H1 (cell line): ENCODE data around the gene ARGLU1. TPM values are rescaled to one million over a fixed set of nuclear protein-coding genes. Genes with fewer than 3 reads are reported as not detected.

Experiments
- BCL11A ChIP-seq, 2 experiments: IDR thresholded peaks; one replicate each; pipeline ENCODE4 v1.6.1; 2011; ENCODE audit warnings: low read depth in 2 of 2, low read length in 2 of 2, mild to moderate bottlenecking in 2 of 2
- CREB1 ChIP-seq: IDR thresholded peaks from 2 replicates; pipeline ENCODE4 v1.6.1; 2012; ENCODE audit warnings: inconsistent platforms
- HDAC2 ChIP-seq, 2 experiments: fragments of 300-600 bp in 1 of 2; sonication (generic) in 1 of 2; IDR thresholded peaks; 2 replicates each; pipeline ENCODE4 v1.6.1; 2011 to 2012; ENCODE audit warnings: low read depth in 2 of 2, low read length in 2 of 2, mild to moderate bottlenecking in 2 of 2, moderate library complexity in 2 of 2, borderline replicate concordance in 1 of 2, inconsistent platforms in 1 of 2
- MAFK ChIP-seq: IDR thresholded peaks from 2 replicates; pipeline ENCODE4 v1.6.1; 2012; ENCODE audit warnings: low read depth, mild to moderate bottlenecking, improper control_type of control experiment, low read length
- NRF1 ChIP-seq: IDR thresholded peaks from 2 replicates; pipeline ENCODE4 v1.6.1; 2011; ENCODE audit warnings: mild to moderate bottlenecking, low read depth, low read length, improper control_type of control experiment
- PHF8 ChIP-seq: fragments of 200-600 bp; sonication (generic); conservative IDR thresholded peaks from 2 replicates; pipeline ENCODE4 v1.7.1; 2012; ENCODE audit warnings: low read depth, mild to moderate bottlenecking, inconsistent platforms, low read length, moderate library complexity
- POLR2AphosphoS5 ChIP-seq: IDR thresholded peaks from 2 replicates; pipeline ENCODE4 v1.6.1; 2011; ENCODE audit warnings: low read depth, low read length
- RXRA ChIP-seq: IDR thresholded peaks from 2 replicates; pipeline ENCODE4 v1.6.1; 2011; ENCODE audit warnings: low read depth, mild to moderate bottlenecking, low read length, moderate library complexity; ENCODE audit not compliant: insufficient read depth
- SAP30 ChIP-seq: fragments of 300-600 bp; sonication (generic); IDR thresholded peaks from 2 replicates; pipeline ENCODE4 v1.7.1; 2012; ENCODE audit warnings: low read length, moderate library complexity, mild to moderate bottlenecking, inconsistent platforms; ENCODE audit not compliant: insufficient read depth, insufficient replicate concordance
- SIN3A ChIP-seq, 2 experiments: IDR thresholded peaks in 1 of 2; conservative IDR thresholded peaks in 1 of 2; 2 replicates each; pipeline ENCODE4 v1.6.1; 2011 to 2012; ENCODE audit warnings: low read length in 2 of 2, improper control_type of control experiment in 1 of 2, low read depth in 1 of 2, mild to moderate bottlenecking in 1 of 2
- SIRT6 ChIP-seq: IDR thresholded peaks from one replicate; pipeline ENCODE4 v1.7.1; 2012; ENCODE audit warnings: low read length, inconsistent platforms
- SP4 ChIP-seq: IDR thresholded peaks from 2 replicates; pipeline ENCODE4 v1.6.1; 2012; ENCODE audit warnings: low read length, inconsistent platforms
- TAF1 ChIP-seq: IDR thresholded peaks from 2 replicates; pipeline ENCODE4 v1.6.1; 2011; ENCODE audit warnings: mild to moderate bottlenecking, low read depth, low read length
- TBP ChIP-seq: IDR thresholded peaks from 2 replicates; pipeline ENCODE4 v1.6.1; 2011; ENCODE audit warnings: low read depth, low read length, improper control_type of control experiment
- YY1 ChIP-seq: IDR thresholded peaks from 2 replicates; pipeline ENCODE4 v1.6.1; 2011; ENCODE audit warnings: low read depth, mild to moderate bottlenecking, low read length
- ZNF274 ChIP-seq: IDR thresholded peaks from 2 replicates; pipeline ENCODE4 v1.7.0; 2012; ENCODE audit warnings: low read length, borderline replicate concordance; ENCODE audit errors: extremely low read depth
- polyA plus RNA-seq, 7 experiments: library from polyadenylated mRNA; depleted of rRNA in 3 of 7; stranded (reverse) in 5 of 7; unstranded in 2 of 7; fragments of >200 nt in 5 of 7; fragments of 200-250 nt in 2 of 7; gene quantifications; 1 replicate in 5 of 7; 2 replicates in 1 of 7; 4 replicates in 1 of 7; pipeline versions ENCODE4 v1.2.1 to v1.2.3, GENCODE V29; 2011 to 2013; ENCODE audit warnings: missing spikeins in 2 of 7, mixed read lengths in 2 of 7
- total RNA-seq: library from RNA; stranded (reverse); fragmentation: NEBNext Ultra II Directional; extraction: Animal tissue kit (Norgen Biotek cat#: 25700); gene quantifications from 2 replicates; pipeline ENCODE4 v1.2.1, GENCODE V29; 2021
- TF ChIP-seq, protein P1 (sequence below), 3 experiments: IDR thresholded peaks; 1 replicate in 2 of 3; 2 replicates in 1 of 3; pipeline versions ENCODE4 v1.5.1 to v1.6.1; 2011; ENCODE audit warnings: low read length in 3 of 3, mild to moderate bottlenecking in 3 of 3, inconsistent platforms in 2 of 3, low read depth in 1 of 3, moderate library complexity in 1 of 3; ENCODE audit not compliant: insufficient read depth in 1 of 3; ENCODE audit errors: control extremely low read depth in 1 of 3
- TF ChIP-seq, protein P2 (sequence below): IDR thresholded peaks from 2 replicates; pipeline ENCODE4 v1.6.1; 2011; ENCODE audit warnings: low read length, improper control_type of control experiment
- TF ChIP-seq, protein P3 (sequence below): IDR thresholded peaks from 2 replicates; pipeline ENCODE4 v1.6.1; 2011; ENCODE audit warnings: low read depth, mild to moderate bottlenecking, low read length; ENCODE audit not compliant: insufficient read depth
- TF ChIP-seq, protein P4 (sequence below): IDR thresholded peaks from 2 replicates; pipeline ENCODE4 v1.6.1; 2012; ENCODE audit warnings: inconsistent platforms

ARGLU1 gene
- total and polyA plus RNA-seq, 2 of the 8 experiments (the other 6 are each of a cell fraction or from before 2014, with no cell fraction given): 47.8 to 84.9 TPM

- TF ChIP-seq, protein P1, sequence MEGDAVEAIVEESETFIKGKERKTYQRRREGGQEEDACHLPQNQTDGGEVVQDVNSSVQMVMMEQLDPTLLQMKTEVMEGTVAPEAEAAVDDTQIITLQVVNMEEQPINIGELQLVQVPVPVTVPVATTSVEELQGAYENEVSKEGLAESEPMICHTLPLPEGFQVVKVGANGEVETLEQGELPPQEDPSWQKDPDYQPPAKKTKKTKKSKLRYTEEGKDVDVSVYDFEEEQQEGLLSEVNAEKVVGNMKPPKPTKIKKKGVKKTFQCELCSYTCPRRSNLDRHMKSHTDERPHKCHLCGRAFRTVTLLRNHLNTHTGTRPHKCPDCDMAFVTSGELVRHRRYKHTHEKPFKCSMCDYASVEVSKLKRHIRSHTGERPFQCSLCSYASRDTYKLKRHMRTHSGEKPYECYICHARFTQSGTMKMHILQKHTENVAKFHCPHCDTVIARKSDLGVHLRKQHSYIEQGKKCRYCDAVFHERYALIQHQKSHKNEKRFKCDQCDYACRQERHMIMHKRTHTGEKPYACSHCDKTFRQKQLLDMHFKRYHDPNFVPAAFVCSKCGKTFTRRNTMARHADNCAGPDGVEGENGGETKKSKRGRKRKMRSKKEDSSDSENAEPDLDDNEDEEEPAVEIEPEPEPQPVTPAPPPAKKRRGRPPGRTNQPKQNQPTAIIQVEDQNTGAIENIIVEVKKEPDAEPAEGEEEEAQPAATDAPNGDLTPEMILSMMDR (IDR thresholded peaks at IDR 0.05; ENCODE audit: control extremely low read depth in 1 of 3, insufficient read depth in 1 of 3, low read depth in 1 of 3, low read length in 3 of 3): peak; percentile 91 to 97 (median 96)
- TF ChIP-seq SP4 (no peak), CREB1 (peak; percentile 77), SIRT6 (no peak), BCL11A (IDR thresholded peaks at IDR 0.05; ENCODE audit: low read depth in 2 of 2, low read length in 2 of 2) (no peak), PHF8 (no peak), TAF1 (no peak), SIN3A (conservative IDR thresholded peaks at IDR 0.05 in 1 of 2, IDR thresholded peaks at IDR 0.05 in 1 of 2; ENCODE audit: low read depth in 1 of 2, low read length in 2 of 2) (no peak; a peak in 1 of 4 replicates), MAFK (no peak), SAP30 (no peak), NRF1 (no peak), ZNF274 (no peak), TBP (no peak), POLR2AphosphoS5 (no peak), YY1 (no peak), RXRA (no peak), HDAC2 (IDR thresholded peaks at IDR 0.05; ENCODE audit: borderline replicate concordance in 1 of 2, low read depth in 2 of 2, low read length in 2 of 2) (no peak)
- TF ChIP-seq, protein P2, sequence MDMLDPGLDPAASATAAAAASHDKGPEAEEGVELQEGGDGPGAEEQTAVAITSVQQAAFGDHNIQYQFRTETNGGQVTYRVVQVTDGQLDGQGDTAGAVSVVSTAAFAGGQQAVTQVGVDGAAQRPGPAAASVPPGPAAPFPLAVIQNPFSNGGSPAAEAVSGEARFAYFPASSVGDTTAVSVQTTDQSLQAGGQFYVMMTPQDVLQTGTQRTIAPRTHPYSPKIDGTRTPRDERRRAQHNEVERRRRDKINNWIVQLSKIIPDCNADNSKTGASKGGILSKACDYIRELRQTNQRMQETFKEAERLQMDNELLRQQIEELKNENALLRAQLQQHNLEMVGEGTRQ: 0 out of 2 replicates have a peak, but pooled peaks have one; percentile 14
- TF ChIP-seq, protein P3, sequence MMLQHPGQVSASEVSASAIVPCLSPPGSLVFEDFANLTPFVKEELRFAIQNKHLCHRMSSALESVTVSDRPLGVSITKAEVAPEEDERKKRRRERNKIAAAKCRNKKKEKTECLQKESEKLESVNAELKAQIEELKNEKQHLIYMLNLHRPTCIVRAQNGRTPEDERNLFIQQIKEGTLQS: no peak
- TF ChIP-seq, protein P4, sequence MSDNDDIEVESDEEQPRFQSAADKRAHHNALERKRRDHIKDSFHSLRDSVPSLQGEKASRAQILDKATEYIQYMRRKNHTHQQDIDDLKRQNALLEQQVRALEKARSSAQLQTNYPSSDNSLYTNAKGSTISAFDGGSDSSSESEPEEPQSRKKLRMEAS: peak; percentile 87
Measured at GRCh38 chr13:106536244-106537034, 31.5 kb downstream of the ARGLU1 start (continued).
